ENCODE data around the gene CDK14.

GRCh38 chr7:90889210-90889609 is 293.1 kb downstream of the CDK14 start:
- no peak for TF ChIP-seq RAD21 (IDR thresholded peaks at IDR 0.05; ENCODE audit: insufficient read depth, low read depth, low read length)
- no peak for TF ChIP-seq CTCF (IDR thresholded peaks at IDR 0.05 in 2 of 3, conservative IDR thresholded peaks at IDR 0.05 in 1 of 3; ENCODE audit: control insufficient read depth in 2 of 3, extremely low read depth in 1 of 3, insufficient read depth in 1 of 3, low read depth in 3 of 3, low read length in 3 of 3)
- TF ChIP-seq RCOR1 (conservative IDR thresholded peaks at IDR 0.05; ENCODE audit: low read depth, low read length) = no peak
- TF ChIP-seq PAX5 (IDR thresholded peaks at IDR 0.05; ENCODE audit: borderline replicate concordance, low read depth, low read length) = no peak
- no peak for TF ChIP-seq SP1 (IDR thresholded peaks at IDR 0.05; ENCODE audit: low read depth, low read length)
- TF ChIP-seq CBX3 (IDR thresholded peaks at IDR 0.05; ENCODE audit: borderline replicate concordance, low read depth) = no peak
- no peak for TF ChIP-seq CREM (IDR thresholded peaks at IDR 0.05; ENCODE audit: low read depth)
- TF ChIP-seq ZNF24 (IDR thresholded peaks at IDR 0.05) = no peak
- no peak for TF ChIP-seq BRCA1 (IDR thresholded peaks at IDR 0.05; ENCODE audit: low read depth, low read length)
- no peak for TF ChIP-seq SPI1 (IDR thresholded peaks at IDR 0.05; ENCODE audit: borderline replicate concordance, insufficient read depth, low read depth, low read length)
- no peak for TF ChIP-seq CBX5 (IDR thresholded peaks at IDR 0.05; ENCODE audit: low read depth)
- TF ChIP-seq ZBTB11 (CRISPR knock-in tag; IDR thresholded peaks at IDR 0.05) = no peak

Measured in GM12878 (cell line).